Mesenteric fat pad (tissue), 1 donor: Measurements from ENCODE around the gene PXK. TPM values are rescaled to one million over a fixed set of nuclear protein-coding genes. Genes with fewer than 3 reads are reported as not detected.
"Not testable (repeated sequence)": the region's sequence is repeated elsewhere in the genome, so short reads cannot be mapped to it uniquely, and the experiment has no call there.

ENCODE experiments used
- DNase-seq: peaks from one replicate; pipeline ENCODE4 v3.0.0-alpha.2; 2020; ENCODE audit warnings: low spot score
- total RNA-seq: library from RNA; stranded (reverse); fragmentation: NEBNext Ultra II Directional; extraction: Animal tissue kit (Norgen Biotek cat#: 25700); gene quantifications from one replicate; pipeline ENCODE4 v1.2.1, GENCODE V29; 2021
- donor health status: DM: yes; HTN: yes; CAD: no.

The PXK gene
- total RNA-seq, 1 donor from 2014 or later, result 32.2 TPM

- no peak for DNase-seq
Observed at GRCh38 chr3:58323529-58324390, 8.9 kb upstream of the PXK start.

GRCh38 chr3:58324391-58325390 is 8.0 kb upstream of the PXK start:
- DNase-seq, result no peak

- DNase-seq, result no peak
Observed at GRCh38 chr3:58325525-58325992, 7.1 kb upstream of the PXK start.

- DNase-seq, result no peak
Observed at GRCh38 chr3:58326267-58326900, 6.3 kb upstream of the PXK start.

- no peak for DNase-seq
Observed at GRCh38 chr3:58329150-58329921, 3.4 kb upstream of the PXK start.

- DNase-seq, result no peak
Observed at GRCh38 chr3:58329922-58330413, 2.7 kb upstream of the PXK start.

GRCh38 chr3:58331593-58332152 is 1.0 kb upstream of the PXK start:
- DNase-seq, result no peak

- DNase-seq, result no peak
Observed at GRCh38 chr3:58333206-58334012, 717 bp downstream of the PXK start.

- DNase-seq, result no peak
Observed at GRCh38 chr3:58334013-58334321, 1.3 kb downstream of the PXK start.

GRCh38 chr3:58334506-58334884 is 1.8 kb downstream of the PXK start:
- DNase-seq, result no peak

GRCh38 chr3:58335652-58335947 is 2.9 kb downstream of the PXK start:
- no peak for DNase-seq

- no peak for DNase-seq
Observed at GRCh38 chr3:58336135-58336882, 3.6 kb downstream of the PXK start.

- no peak for DNase-seq
Observed at GRCh38 chr3:58337190-58337589, 4.5 kb downstream of the PXK start.

GRCh38 chr3:58339146-58339545 is 6.5 kb downstream of the PXK start:
- DNase-seq, result not testable (repeated sequence)

- DNase-seq, result no peak
Observed at GRCh38 chr3:58340594-58341244, 8.0 kb downstream of the PXK start.

- no peak for DNase-seq
Observed at GRCh38 chr3:58341376-58341775, 8.7 kb downstream of the PXK start.

- DNase-seq, result no peak
Observed at GRCh38 chr3:58342676-58343075, 10.0 kb downstream of the PXK start.

- DNase-seq, result no peak
Observed at GRCh38 chr3:58345457-58345856, 12.8 kb downstream of the PXK start.
